NCI-H2171 treated with DMSO at 0.1 percent for 48 hours (cell line): Measurements from ENCODE around the gene ARHGAP24.

ENCODE experiments used
- DNase-seq: peaks from one replicate; lab custom pipeline; 2025; lab: John Stamatoyannopoulos, UW

ARHGAP24 gene

DNA sequence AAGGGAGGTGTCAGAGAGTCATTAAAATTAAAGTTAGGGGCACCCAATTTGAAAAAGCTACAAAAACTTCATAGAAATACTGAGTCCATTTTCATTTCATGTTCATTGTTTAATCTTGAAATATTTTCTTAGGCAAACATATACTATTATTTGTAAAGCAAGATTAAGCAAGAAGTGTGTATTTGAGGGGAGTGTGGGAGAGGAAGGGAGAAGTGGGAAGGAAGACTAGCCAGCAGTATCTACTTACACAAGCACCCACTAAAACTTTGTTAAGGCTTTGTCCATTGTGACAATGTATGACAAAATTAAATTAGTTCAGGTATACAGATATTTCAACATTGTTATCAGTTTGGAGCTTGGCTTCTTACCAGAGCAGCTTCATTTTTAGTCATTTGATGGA is 222.9 kb downstream of the ARHGAP24 start:
- DNase-seq, result no peak

DNA sequence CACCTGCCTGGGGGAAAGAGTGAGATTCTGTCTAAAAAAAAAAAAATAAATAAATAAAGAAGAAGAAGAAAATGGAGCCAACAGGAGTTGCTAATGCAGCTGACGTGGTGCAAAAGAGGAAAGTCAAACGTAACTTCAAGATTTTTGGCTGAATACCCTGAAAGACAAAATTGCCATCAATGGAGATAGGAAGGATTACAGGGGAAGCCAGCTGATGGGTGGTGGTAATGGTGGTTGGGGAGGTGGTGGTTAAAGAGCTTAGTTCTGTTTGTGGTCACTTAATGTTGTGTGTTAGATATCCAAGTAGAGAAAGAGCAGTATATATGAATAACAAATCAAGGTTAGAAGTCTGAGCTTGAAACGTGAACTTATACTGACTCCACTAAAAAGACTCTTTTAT is 225.4 kb downstream of the ARHGAP24 start:
- DNase-seq, result no peak

DNA sequence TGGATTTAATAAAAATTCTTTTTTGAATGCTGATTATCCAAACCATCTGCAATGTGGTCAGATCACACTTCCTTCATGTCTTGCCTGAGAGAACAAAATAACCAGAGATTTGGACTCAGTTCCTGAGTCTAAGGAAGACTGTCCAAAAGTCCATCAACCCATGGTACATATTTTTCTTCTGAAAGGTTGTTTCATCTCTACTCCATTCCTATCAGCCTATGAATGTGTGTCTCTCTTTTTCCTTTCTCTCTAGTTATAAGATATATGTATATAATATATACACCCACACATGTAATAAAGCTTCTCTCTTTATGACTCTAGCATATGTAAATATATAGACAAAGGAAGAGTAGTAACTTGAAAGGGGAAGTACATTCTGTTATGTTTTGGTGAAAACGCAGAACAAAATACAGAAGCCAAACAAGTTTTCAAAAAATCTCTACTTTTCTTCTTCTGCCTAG is 226.9 kb downstream of the ARHGAP24 start:
- DNase-seq, result no peak

DNA sequence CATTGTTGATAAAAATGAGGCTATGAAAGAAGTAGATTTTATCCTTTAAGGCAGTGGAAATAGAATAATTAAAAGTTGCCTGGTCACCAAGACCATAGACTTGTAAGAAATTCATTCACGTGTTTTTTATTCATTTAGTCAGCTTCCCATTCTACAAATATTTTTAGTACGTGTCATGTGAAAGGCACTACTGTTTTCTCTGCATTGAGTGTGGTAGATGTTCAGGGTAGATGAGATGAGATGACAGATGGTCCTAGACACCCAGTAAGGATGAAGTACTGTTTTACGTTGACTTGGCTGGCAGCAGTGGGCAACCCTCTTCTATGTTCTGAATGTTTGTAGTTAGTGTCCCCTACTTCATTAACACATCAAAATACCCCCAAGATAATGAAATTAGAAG is 228.1 kb downstream of the ARHGAP24 start:
- no peak for DNase-seq

DNA sequence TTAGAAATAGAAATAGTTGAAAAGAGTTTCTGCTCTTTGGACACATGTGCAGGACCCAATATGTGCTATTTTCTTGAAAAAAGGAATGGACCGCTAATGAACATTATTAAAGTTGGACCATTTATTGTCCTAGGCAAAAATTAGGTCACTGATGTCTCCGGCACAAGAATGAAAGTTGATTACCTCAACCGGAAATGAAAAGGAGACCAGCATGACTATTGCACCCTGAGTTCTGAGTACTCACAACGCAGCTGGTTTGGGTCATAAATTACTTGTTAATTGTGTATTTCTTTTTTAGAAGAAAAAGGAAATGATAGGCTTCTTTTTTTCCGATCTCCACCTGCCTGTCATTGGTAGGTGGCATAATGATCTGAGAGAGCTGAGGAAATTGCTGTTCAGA is 232.7 kb downstream of the ARHGAP24 start:
- no peak for DNase-seq

DNA sequence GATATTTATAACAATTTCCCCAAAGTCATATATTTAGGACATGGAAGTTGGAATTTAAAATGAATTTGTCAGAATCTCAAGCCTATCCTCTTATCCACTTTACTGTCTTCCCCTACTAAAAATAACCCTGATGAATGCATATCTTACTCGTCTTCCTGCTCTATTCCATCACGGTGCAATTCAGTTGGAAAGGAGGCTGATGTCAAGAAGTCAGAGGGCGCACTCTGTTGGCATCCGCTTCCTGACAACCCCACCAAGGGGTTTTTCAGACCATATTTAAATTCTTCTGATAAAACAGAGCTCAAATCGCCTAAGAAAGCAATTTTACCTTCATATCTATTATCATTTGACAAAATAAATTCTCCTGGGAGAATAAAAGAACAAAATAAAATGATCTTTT is 233.5 kb downstream of the ARHGAP24 start:
- DNase-seq, result no peak

DNA sequence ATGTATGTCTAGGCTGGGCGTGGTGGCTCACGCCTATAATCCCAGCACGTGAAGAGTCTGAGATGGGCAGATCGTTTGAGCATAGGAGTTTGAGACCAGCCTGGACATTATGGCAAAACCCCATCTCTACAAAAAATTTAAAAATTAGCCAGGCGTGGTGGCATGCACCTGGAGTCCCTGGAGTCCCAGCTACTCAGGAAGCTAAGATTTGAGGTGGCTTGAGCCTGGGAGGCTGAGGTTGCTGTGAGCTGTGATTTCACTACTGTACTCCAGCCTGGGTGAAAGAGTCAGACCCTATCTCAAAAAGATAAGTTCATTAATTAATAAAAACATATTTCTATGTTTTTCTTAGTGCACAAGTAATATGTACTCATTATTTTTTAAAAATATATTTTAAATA is 238.1 kb downstream of the ARHGAP24 start:
- DNase-seq, result no peak

DNA sequence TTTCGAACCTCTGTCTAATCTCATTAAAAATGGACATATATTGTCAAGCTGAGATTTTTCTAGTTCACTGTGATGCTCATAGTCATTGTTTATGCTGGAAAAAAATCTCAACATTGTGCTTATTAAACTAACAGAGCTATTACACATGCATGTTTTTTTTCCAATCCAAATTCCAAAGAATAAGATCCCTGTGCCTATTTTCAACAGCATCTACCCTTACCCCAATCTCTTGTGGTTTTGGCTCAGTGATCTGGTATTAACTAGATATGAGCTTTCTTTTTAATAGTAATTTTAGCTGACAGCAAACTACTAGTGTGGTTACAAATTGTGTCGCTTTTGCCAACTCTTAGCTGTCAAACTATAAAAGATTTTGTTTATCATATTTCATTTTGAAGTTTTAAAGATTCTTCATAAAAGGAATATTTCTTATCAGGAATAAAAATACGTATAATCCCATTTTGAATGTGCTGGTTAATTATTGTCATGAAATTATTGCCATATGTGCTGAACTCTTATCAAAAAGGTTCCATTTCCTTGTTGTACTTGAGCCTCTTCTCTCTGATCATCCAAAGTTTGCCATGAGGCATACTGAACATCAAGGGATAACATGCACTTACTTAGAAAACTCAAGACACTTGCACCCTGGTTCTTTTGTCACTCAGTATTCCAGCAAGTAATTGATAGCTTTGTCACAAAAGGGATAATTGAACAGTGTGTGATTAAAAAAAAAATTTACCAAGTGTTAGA is 241.2 kb downstream of the ARHGAP24 start:
- no peak for DNase-seq

DNA sequence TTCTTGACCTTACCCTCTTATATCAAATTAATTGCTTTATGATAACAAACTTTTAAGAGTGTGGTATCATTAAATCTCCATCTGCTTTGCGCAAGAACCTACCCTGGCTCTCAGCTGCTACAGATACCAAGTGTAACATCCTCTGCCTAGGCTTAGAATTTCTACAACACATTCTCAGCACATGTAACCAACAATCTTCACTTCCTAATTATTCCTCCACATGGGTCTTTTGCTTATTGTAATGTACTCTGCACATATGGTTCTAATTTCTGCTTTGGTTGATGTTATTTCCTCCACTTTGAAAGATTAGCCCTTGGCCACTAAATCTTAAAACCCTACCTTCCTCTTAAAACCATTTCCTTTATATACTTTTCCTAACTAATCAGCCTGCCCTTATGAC is 242.4 kb downstream of the ARHGAP24 start:
- DNase-seq, result no peak

DNA sequence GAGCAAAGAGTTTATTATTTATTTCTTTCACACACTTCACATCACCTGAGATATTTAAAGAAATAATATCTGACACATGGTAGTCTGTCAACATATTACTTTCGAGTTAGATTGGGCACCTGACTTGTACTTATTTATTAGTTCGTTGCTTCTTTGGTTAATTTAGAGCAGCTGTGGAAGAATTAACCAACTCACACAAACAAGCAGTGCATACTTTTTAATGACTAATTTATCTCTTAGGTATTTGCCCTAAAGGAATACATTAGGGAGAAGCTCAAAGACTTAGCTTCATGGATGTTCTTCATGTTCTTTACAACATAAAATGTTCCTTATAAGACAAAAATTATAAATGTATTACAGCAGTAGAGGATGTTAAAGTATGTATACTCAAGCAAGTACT is 242.9 kb downstream of the ARHGAP24 start:
- DNase-seq, result no peak

DNA sequence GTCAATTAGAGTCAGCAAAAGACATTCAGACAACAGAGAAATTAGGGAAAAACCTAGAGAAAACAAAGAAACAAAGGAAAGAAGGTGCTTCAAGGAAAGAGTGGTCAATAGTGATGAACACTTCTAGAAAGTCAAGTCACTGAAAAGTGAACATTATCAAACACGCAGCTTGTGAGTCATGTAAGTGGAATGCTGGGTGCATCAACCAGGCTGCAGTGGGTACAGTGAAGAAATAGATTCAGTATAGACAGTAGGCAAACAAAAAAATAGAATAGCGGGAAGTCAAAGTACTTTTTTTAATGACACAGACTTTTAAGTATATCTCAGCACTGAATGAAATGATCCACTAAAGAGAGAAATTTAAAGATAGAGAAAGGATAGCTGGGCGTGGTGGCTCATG is 245.8 kb downstream of the ARHGAP24 start:
- no peak for DNase-seq

DNA sequence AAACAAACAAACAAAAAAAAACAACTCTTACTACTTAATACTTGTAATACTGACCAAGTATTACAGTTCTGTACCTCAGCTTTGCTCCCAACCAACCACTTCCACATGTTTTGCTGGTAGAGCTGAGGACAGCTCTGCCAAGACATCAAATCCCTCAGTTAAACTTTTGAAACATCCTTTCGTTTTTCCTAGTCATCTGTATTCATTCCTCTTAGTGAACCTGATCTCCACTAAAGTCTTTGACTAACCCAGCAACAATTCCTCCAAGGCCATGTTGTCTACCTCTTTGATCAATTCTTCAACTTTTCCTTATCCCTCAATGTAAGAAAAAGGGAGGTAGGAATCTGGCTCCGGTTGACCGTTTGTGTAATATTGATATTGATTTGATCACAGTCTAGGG is 247.5 kb downstream of the ARHGAP24 start:
- DNase-seq, result no peak

DNA sequence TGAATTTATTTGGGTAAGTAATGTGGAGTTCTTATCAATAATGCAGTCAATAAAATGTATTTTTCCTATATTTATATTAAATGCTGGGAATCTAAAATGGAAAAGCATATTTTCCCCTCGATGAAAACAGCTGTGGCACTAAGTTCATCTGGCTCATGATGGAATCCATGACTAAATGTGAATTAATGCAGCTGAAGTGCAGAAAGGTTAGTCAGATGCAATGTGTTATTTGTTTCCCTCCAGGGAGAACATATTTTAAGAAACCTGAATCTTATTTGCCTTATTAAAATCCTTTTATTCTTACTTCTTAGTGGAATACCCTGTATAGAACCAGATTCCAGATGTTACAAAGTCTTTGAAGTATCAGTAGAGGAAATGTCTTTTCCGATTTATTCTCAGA is 247.9 kb downstream of the ARHGAP24 start:
- no peak for DNase-seq

DNA sequence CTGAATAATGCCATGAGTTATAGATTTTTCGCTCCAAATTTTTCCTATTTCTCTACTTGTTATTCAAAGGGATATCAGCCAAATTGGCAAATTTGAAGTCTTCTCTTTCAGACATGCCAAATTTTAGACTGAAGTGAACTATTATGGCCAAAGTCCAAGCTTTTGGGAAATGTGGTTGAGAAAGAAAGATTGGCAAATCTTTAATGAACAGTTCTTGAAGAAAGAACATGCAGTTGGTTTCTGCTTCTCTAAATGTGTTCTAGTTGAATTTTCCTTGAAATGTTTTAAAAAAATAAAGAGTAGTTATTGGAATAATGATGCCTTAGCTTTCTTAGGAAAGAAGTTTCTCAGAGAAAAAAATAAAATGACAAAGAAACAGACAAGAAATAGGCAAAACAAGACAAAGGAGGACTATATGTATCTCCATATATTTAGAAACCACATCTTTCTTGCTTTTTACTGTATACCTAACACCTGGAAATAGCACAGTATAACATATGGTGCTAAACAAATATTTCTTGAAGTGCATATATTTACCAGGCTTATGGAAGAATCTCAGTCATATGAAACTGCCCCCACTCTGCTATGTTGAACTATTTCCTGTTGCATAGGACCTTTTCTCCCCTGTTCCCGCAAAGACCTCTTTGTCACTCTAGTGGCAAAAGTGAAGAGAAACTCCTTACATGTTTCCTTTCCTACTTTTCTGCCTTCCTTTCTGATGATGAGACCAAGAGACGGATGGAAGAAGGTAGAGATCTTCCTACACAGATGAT is 250.0 kb downstream of the ARHGAP24 start:
- no peak for DNase-seq

DNA sequence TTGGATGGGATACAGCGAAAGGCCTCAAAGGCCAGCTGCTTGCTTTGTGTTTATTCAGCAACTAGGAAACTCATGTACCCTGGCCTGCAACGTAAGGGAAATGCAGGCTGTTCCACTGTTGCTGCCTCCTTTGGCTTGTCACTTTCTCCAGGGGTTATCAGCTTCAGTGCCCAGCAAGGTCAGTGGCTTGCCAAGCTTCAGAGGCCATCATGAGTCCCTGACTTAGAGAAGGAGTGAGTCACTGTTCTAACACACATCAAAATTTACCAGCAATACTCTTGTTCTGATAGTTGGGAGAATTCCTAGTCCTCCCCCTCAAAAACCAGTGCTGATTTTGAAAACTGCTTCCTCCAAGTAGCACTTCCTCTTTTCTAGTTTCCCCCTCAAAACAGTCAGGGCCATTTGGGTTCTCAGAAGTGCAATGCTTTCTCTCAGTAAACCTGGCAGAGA is 250.8 kb downstream of the ARHGAP24 start:
- DNase-seq, result no peak

DNA sequence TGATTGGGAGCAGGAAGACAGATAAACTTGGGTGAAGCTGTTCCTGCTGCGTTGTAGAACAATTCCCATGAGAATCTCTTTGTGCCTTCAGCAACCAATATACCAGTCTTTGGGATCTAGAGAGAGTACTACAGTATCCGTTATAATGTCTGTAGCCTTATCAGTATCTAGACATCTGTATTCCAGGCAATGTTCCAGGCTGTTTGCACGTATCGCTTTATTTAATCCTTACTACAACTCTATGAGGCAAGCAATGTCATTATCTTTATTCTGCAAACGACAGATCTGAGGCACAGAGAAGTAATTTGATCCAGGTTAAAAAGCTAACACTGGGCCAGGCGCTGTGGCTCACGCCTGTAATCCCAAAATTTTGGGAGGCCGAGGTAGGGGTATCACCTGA is 251.6 kb downstream of the ARHGAP24 start:
- no peak for DNase-seq

DNA sequence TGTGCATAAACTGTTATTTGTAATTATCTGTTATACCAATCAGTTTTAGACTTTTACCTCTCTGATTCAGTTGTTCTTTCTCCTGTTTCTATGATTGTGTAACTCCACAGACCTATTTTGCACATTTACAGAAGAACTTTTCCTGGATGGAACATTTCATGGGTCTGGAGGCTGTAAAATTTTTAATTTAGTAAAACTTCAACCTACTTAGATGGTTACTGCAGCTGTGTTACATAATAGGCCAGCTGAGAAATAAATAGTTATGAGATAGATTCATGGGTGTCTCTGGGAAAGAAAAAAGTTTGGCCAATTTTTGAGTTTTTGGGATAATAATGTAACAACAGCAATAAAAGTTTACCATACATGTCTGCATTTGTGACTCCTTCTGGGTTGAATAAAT is 253.5 kb downstream of the ARHGAP24 start:
- no peak for DNase-seq

DNA sequence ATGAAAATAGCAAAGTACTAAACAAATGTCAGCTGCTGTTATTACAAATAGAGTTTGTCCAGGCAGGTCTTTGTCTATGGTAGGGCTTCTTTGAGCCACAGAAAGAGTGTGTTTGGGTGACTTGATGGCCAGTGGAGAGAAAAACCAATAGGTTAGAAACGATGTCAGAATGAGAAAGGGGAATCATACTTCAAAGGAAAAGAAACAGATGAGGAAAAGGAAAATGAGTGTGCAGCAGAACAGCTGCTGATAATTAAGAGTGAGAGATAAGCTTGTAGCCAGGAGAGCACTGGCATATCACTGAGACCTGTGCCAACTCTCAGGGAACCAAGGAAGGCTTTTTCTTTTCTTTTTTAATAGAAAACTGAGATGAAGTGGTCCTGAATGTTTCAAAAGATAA is 257.2 kb downstream of the ARHGAP24 start:
- no peak for DNase-seq

DNA sequence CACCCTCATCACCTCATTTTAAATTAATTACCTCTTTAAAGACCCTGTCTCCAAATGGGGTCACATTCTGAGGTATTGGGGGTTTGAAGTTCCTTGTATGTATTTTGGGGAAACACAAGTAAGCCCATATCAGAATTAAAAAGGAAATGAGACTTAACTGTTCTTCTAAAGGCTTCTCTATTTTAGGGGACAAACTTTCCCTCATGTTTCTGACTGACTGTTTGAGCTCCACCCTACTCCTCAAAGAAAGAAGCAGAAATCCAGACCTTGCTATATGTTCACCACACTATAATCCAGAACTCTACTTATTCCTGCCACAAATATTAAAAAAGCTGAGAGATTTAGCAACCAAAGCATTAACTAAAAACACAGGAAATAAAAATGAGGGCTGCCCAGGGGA is 258.8 kb downstream of the ARHGAP24 start:
- DNase-seq, result no peak

DNA sequence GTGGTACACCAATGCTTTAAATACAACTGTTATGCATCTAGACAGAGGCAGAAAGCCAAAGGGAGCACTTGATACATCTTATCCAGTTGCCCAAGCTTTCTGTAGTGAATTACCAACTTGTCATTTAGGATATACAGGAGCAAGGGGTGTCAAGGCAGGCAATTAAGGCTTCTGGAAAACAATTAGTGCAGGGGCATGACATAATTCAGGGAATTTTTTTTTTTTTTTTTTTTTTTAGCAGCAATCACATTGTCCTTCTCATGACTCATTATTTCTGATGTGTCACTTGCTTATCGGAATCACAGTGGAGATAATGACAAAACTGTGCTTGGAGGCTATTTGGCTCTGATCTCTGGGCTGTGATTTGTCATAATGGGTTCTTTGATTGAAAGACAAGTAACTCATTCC is 259.5 kb downstream of the ARHGAP24 start:
- no peak for DNase-seq

DNA sequence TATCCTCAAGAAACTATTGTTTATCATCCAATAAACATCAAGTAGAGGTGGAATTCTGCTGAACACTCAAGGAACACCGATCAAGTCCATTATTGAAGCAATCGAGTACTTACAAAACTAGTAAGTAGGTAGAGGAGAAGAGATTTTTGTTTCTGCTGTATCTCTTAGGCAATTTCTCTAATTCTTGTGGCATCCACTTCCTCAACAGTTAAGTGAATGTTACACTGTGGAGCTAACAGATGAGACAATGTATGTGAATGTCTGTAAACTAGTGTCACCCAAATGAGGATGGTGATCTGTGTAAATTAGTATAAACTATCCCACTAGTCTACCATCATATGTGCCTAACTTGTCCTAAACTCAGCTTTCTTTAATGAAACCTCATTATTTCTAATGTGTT is 261.6 kb downstream of the ARHGAP24 start:
- no peak for DNase-seq

DNA sequence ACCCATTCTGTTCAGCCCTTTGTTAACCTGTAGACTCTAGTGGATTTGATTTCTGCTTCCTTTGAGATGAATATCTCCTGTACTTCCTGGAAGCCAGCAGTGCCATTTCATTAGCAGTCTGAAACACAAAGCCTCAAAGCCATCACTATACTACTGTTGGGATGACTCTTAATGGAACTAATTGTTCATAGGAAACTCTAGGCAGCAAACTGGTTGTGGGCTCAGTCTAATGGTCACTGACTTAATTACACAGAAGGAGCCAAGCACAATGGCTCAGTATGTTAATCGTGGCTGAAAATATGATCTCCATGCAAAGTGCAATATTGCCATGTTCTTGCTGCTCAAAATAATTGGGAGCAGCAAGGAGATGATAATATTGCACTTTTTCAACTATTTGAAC is 262.3 kb downstream of the ARHGAP24 start:
- DNase-seq, result no peak

DNA sequence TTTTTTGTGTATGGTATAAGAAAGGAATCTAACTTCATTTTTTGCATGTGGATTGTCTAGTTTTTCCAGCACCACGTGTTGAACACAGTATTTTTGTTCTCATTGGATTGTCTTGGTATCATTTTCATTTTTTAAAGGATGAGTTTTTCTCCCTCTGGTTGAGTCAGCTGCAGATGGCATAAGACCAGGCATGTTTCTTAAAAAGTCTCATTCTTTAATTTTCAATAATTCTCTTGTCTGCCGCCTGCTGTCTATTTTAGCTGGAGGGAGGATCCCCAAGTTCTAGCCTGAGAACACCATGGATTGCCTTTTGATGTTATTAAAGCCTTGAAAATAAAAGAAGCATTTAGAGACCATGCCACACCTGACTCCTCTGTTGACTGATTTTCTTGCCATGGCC is 263.8 kb downstream of the ARHGAP24 start:
- no peak for DNase-seq

DNA sequence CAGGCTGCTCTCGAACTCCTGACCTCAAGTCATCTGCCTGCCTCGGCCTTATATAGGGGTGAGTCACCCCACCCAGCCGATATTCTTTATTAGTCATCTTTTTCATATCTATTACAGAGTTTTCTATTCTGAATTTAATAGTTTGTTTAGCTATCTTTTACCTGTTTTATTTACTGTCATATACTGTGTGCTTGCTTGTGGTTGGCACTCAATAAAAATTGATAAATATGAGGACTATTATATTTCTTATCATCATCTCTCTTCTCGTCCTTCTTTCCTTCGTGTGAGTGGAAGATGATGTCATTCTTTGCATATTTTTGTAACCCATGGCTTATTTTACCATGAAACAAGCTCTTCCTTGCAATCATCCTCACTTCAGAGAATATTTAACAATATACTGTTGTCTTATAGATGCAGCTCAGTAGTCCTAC is 265.5 kb downstream of the ARHGAP24 start:
- DNase-seq, result no peak
